Activated naive CD8-positive, alpha-beta T cell treated with anti-CD3 and anti-CD28 coated beads, Interleukin-2, amount 50 U/mL, for 24 hours (primary cell): ENCODE data around the gene CLDN14.
"Not testable (repeated sequence)": the region's sequence is repeated elsewhere in the genome, so short reads cannot be mapped to it uniquely, and the experiment has no call there.

ENCODE experiments used
- ATAC-seq: fragments of 150-1000 bp; cut with Tn5 transposase; one replicate; pipeline ENCODE4 v1.10.0; 2021
- DNase-seq: peaks from one replicate; pipeline ENCODE4 v3.0.0; 2021
- H3K27ac Mint-ChIP-seq: one replicate; pipeline ENCODE4 v1.8.0; 2021; ENCODE audit warnings: mild to moderate bottlenecking, mixed read lengths
- H3K27me3 Mint-ChIP-seq: one replicate; pipeline ENCODE4 v1.8.0; 2021; ENCODE audit warnings: mixed read lengths
- H3K36me3 Mint-ChIP-seq: one replicate; pipeline ENCODE4 v1.8.0; 2021; ENCODE audit warnings: low read depth, mixed read lengths
- H3K4me1 Mint-ChIP-seq: one replicate; pipeline ENCODE4 v1.8.0; 2021; ENCODE audit warnings: mixed read lengths
- H3K4me3 Mint-ChIP-seq: one replicate; pipeline ENCODE4 v1.8.0; 2021; ENCODE audit warnings: mild to moderate bottlenecking, moderate library complexity, mixed read lengths
- H3K9me3 Mint-ChIP-seq: one replicate; pipeline ENCODE4 v1.8.0; 2021; ENCODE audit warnings: mixed read lengths

Gene CLDN14

DNA sequence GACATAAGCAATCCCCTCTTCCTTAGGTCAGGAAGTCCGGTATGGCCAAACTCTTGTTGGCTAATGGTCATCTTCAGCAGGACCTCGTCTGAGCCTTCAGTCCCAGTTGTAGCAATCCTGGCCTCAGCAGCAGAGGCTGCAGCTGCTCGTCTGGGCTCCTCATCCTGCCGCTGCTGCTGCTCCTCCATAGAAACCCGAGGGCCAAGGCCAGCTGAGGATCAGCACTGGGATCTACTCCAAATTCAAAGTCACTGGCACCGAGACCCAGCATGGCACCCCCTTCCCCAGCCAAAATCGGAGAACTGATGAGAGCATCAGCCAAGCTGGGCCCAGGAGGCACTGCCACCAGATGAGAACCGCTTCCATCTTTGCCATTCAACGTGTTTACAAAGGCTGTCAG, 6.3 kb upstream of the CLDN14 start:
- DNase-seq: no peak
- Mint-ChIP-seq H3K36me3 (no peaks in the 10 kb centered on the region), H3K4me1 (no peaks in the 10 kb centered on the region), H3K9me3 (no peaks in the 10 kb centered on the region), H3K27me3 (peaks cover 2% of the 10 kb centered on the region), H3K27ac (no peak overlapping the region), H3K4me3 (no peak overlapping the region)
- no peak for ATAC-seq

DNA sequence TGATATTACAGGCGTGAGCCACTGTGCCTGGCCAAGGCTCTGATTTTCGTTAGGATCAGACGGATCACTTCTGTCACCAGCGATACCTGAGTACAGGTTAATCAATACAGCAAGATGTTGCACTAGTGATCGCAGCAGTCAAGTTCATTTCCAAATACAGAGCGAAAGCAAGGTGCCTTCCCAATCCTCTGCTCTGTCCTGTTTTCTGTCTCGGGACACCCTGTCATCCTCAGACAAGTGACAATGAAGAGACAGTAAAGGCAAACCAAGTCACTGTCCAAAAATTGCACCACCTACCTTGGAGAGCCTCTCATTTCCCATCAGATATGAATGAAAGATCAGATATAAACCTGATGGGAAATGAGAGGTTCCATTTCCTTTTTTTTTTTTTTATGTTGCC, 5.6 kb upstream of the CLDN14 start:
- H3K36me3 Mint-ChIP-seq: no peaks in the 10 kb centered on the region
- ATAC-seq (no peak), DNase-seq (no peak)
- H3K9me3 Mint-ChIP-seq: no peaks in the 10 kb centered on the region
- no peak overlapping the region for H3K4me3 Mint-ChIP-seq
- H3K4me1 Mint-ChIP-seq: no peaks in the 10 kb centered on the region
- H3K27ac Mint-ChIP-seq: no peak overlapping the region
- peaks cover 2% of the 10 kb centered on the region for H3K27me3 Mint-ChIP-seq

DNA sequence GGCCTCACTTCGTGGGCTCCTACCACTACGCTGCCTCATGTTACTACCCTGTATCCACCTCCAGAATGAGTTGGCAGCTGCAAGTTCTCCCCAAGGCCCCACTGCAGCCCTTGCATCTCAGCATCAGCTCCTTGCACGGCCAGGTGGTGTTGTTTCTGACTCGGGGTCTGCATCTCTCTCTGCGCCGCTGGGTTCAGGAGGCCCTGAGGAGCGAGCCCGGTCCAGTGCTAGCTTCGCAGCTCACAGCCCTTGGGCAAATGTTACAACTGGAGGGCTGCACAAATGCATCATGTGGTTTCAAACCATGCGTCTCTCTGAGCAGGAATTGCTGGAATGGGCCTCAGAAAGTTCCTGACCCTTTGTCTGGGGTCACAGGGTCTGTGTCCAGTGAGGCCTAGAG, 3.2 kb upstream of the CLDN14 start:
- Mint-ChIP-seq H3K36me3 (no peaks in the 10 kb centered on the region), H3K9me3 (no peaks in the 10 kb centered on the region), H3K4me1 (no peaks in the 10 kb centered on the region), H3K27me3 (peaks cover 1% of the 10 kb centered on the region), H3K27ac (no peak overlapping the region), H3K4me3 (no peak overlapping the region)
- DNase-seq (no peak), ATAC-seq (no peak)

DNA sequence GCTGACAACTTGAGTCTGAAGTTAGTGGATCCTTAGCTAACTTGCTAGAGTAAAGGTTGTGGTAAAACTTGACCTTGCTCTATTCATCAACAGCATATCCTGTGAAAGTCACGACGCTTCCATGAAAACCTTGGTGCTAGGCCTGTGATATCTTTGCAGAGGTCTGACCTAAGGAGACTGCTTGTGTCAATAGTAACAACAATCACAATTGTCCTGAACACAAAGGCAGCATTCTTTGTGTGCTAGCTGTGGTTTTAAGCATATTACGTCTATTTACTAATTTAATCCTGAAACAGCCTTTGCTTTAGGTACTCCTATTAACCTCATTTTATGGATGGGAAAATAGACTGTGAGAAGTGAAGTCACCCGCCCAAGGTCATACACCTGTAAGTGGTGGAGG, 2.8 kb upstream of the CLDN14 start:
- no peaks in the 10 kb centered on the region for H3K9me3 Mint-ChIP-seq
- no peak overlapping the region for H3K4me3 Mint-ChIP-seq
- H3K36me3 Mint-ChIP-seq: no peaks in the 10 kb centered on the region
- no peak for DNase-seq
- ATAC-seq: no peak
- H3K4me1 Mint-ChIP-seq: no peaks in the 10 kb centered on the region
- H3K27me3 Mint-ChIP-seq: no peaks in the 10 kb centered on the region
- H3K27ac Mint-ChIP-seq: no peak overlapping the region

DNA sequence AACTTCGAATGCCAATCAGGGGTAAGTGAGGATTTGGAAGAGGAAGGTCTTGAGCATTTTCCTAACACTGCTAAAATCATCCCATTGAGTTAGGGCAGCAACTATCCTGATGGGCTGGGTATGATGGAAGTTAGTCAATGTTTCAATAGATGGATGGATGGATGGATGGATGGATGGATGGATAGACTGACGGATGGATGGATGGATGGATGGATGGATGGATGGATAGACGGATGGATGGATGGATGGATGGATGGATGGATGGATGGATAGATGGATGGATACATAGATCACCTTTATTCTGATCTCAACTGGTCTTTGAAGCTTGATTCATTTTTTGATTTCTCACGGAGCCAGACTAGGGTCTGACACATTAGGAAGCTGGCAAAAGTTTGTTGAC, 2.3 kb upstream of the CLDN14 start:
- no peaks in the 10 kb centered on the region for H3K36me3 Mint-ChIP-seq
- no peak for ATAC-seq

DNA sequence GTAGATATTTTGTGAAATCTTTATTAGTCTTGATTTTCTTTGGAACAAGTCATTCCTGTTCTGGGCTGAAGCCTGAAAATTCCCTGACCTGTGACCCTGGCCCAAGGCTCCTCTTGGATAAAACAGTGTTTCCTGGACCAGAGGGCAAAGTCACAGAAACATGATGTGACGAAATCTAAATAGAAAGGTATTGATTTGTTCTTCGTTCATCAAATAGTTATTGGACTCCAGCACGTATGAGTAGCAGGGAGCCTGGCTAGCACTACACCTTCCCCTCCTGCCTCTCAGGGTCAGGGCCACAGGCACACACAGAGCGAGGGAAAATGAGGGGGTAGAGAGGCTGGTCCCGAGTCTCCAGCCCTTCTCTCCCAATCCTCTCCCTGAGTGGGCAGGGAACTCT, 1.7 kb upstream of the CLDN14 start:
- Mint-ChIP-seq H3K36me3 (no peaks in the 10 kb centered on the region), H3K4me3 (no peak overlapping the region), H3K27me3 (no peaks in the 10 kb centered on the region), H3K4me1 (no peaks in the 10 kb centered on the region), H3K9me3 (no peaks in the 10 kb centered on the region), H3K27ac (no peak overlapping the region)
- ATAC-seq (no peak), DNase-seq (no peak)

More for the DNA sequence above, 2.3 kb upstream of the CLDN14 start:
- Mint-ChIP-seq H3K27me3 (no peaks in the 10 kb centered on the region), H3K4me3 (no peak overlapping the region), H3K27ac (no peak overlapping the region), H3K4me1 (no peaks in the 10 kb centered on the region), H3K9me3 (no peaks in the 10 kb centered on the region)
- DNase-seq: no peak

DNA sequence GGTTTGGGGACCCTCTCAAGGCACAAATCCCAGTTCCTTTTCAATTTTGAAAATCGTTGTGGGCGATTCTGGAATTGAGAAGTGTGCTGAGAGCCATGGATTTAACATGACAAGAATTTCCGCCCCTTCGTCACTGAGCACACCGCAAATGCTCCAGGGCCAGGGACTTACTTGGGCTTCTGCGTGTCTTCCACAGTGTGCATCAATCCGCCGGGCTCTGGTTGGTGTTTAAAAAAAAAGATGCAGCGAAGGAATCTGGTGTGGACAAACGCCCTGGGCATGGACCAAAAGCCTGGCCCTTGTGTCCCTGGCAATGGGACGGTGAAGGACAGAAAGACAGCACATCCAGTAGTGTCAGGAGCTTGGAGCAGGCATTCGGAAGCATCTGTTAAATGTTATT, 696 bp upstream of the CLDN14 start:
- H3K27me3 Mint-ChIP-seq: no peaks in the 10 kb centered on the region
- no peaks in the 10 kb centered on the region for H3K9me3 Mint-ChIP-seq
- H3K27ac Mint-ChIP-seq: no peak overlapping the region
- no peak overlapping the region for H3K4me3 Mint-ChIP-seq
- ATAC-seq: no peak
- DNase-seq: no peak
- H3K4me1 Mint-ChIP-seq: no peaks in the 10 kb centered on the region
- no peaks in the 10 kb centered on the region for H3K36me3 Mint-ChIP-seq

DNA sequence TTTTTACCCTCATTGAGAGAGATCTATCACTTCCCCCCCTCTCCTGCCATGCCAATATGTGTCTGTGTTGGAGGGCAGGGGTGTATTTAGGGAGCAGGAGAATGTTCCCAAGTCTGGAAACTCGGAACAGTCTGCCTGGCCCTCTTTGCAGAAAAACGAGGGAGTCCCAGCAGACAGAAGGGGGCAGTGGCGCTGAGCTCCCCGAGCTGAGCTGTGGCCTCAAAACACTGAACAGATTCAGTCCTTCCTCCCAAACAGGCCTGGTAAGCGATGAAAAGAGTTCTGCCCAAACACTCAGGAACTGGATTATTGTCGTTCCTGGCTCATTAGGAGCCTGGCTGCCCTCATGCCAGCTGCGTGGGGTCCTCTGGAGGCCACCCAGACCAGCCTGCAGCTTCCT, 981 bp downstream of the CLDN14 start:
- no peak for ATAC-seq
- Mint-ChIP-seq H3K9me3 (no peaks in the 10 kb centered on the region), H3K4me3 (no peak overlapping the region), H3K4me1 (no peaks in the 10 kb centered on the region), H3K27me3 (no peaks in the 10 kb centered on the region), H3K36me3 (no peaks in the 10 kb centered on the region), H3K27ac (no peak overlapping the region)
- no peak for DNase-seq

DNA sequence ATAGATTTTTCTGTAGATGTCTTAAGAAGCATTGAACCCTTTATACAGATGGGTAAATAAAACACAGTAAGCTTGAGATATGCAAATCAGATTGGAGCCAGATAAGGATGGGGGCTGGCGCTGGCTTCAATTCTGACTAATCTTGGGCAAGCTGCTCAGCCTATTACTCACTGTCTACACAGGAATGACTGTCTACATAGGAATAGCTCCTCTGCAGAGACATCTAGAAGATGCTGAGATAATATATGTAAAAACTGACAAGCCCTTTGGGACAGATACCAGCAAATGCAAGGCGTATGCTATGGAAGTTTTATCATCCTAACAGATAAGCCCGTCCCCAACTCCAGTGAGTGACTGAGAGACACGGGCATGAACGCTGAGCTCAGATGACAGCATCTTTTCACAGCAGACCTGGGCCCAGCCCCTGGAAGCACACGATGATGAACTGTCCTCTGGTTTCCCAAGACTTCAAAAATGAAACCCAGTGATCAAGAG, 1.7 kb downstream of the CLDN14 start:
- H3K27ac Mint-ChIP-seq: no peak overlapping the region
- no peak for DNase-seq
- H3K4me1 Mint-ChIP-seq: no peaks in the 10 kb centered on the region
- peak; percentile 80 for ATAC-seq
- no peaks in the 10 kb centered on the region for H3K36me3 Mint-ChIP-seq
- no peaks in the 10 kb centered on the region for H3K9me3 Mint-ChIP-seq
- no peak overlapping the region for H3K4me3 Mint-ChIP-seq
- H3K27me3 Mint-ChIP-seq: no peaks in the 10 kb centered on the region

DNA sequence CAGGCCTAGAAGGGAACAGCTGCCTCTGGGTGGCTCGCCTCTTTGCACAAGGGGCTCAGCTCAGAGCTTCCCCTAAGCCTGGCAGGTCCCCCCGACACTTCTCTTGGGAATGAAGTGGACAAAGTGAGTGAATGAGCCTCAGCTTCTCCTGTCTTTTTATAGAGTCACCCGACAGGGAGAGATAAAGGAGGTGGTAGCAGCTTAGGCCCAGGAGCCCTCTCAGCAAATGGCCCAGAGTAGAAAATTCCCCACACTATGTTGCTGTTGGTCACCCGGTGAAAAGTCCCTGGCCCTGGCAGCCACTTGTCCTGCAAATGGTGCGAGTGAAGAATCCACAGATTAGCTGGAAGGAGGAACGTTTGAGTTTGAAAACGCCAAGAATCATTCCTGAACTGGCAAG, 2.4 kb downstream of the CLDN14 start:
- H3K4me1 Mint-ChIP-seq: no peaks in the 10 kb centered on the region
- no peaks in the 10 kb centered on the region for H3K9me3 Mint-ChIP-seq
- no peak overlapping the region for H3K27ac Mint-ChIP-seq

DNA sequence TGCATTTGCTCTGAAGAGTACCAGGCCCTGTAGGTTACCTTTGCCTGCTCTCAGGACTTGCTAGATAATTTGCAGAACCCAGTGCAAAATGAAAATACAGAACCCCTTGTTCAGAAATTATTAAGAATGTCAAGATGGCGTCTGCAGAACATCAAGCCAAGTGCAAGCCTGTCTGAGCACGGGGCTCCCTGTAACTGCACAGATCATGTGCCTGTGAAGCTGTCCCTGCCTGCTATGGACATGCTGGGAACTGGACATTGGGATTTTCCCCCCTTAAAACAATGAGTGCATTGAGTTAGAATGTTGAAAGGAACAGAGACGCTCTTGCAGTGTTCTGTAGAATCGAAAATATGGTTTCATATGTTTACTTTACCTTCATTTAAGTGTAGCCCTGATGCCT, 2.9 kb downstream of the CLDN14 start:
- no peaks in the 10 kb centered on the region for H3K9me3 Mint-ChIP-seq
- ATAC-seq (no peak), DNase-seq (no peak)
- H3K27me3 Mint-ChIP-seq: no peaks in the 10 kb centered on the region
- no peak overlapping the region for H3K27ac Mint-ChIP-seq
- H3K4me3 Mint-ChIP-seq: no peak overlapping the region
- no peaks in the 10 kb centered on the region for H3K36me3 Mint-ChIP-seq
- peaks cover 1% of the 10 kb centered on the region for H3K4me1 Mint-ChIP-seq

More for the DNA sequence above, 2.4 kb downstream of the CLDN14 start:
- DNase-seq (no peak), ATAC-seq (no peak)
- Mint-ChIP-seq H3K27me3 (no peaks in the 10 kb centered on the region), H3K4me3 (no peak overlapping the region), H3K36me3 (no peaks in the 10 kb centered on the region)

DNA sequence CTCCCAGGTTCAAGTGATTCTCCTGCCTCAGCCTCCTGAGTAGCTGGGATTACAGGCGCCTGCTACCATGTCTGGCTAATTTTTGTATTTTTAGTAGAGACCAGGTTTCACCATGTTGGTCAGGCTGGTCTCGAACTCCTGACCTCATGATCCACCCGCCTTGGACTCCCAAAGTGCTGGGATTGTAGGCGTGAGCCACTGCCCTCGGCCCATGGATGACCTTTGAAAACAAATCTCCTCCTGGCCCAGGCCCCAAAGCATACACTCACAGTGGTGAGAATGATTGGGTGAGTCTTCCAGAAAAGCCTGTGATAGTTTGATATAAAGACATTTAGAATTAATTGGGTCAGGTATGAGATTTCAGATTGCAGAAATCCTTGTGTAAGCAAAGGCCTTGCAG, 3.4 kb downstream of the CLDN14 start:
- H3K4me3 Mint-ChIP-seq, H3K27ac Mint-ChIP-seq, ATAC-seq, DNase-seq, H3K9me3 Mint-ChIP-seq, H3K36me3 Mint-ChIP-seq, H3K4me1 Mint-ChIP-seq, H3K27me3 Mint-ChIP-seq: not testable (repeated sequence)

DNA sequence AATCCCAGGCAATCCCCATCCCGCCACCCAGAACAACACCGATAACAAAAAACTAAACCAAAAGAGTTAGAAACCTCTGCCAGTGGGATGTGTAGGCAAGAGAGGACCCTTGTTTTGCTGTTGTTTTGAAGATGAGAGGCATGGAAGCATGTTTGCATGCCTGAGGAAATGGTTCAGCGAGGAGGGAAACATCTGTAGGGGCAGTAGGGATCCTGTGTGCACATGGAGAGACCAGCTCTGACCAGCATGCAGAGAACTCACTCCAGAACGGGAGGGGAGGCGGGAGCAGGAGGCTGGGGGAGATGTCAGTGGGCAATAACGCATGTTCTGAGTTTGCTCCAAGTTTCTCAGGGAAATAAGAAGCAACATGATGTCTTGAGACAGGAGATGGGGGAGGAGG, 5.3 kb downstream of the CLDN14 start:
- Mint-ChIP-seq H3K36me3 (no peaks in the 10 kb centered on the region), H3K27ac (no peak overlapping the region), H3K4me1 (peaks cover 12% of the 10 kb centered on the region), H3K27me3 (peaks cover 3% of the 10 kb centered on the region), H3K9me3 (no peaks in the 10 kb centered on the region), H3K4me3 (no peak overlapping the region)
- no peak for DNase-seq
- ATAC-seq: no peak

DNA sequence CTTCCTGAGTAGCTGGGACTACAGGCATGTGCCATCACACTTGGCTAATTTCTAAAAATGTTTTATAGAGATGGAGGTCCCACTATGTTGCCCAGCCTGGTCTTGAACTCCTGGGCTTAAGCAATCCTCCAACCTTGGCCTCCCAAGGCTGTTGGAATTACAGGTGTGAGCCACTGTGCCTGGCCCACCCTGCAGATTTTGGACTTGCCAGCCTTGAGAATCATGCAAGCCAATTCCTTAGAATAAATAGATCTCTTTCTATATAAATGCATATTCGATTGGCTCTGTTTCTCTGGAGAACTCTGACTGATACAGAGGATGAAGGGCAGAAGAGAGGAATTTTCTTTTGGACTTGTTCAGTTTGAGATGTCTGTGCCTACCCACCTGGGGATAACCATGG, 6.7 kb downstream of the CLDN14 start:
- H3K4me3 Mint-ChIP-seq: no peak overlapping the region
- H3K27me3 Mint-ChIP-seq: peaks cover 3% of the 10 kb centered on the region
- no peak for DNase-seq
- no peak overlapping the region for H3K27ac Mint-ChIP-seq
- no peaks in the 10 kb centered on the region for H3K9me3 Mint-ChIP-seq
- ATAC-seq: no peak
- H3K4me1 Mint-ChIP-seq: peaks cover 12% of the 10 kb centered on the region
- H3K36me3 Mint-ChIP-seq: no peaks in the 10 kb centered on the region

DNA sequence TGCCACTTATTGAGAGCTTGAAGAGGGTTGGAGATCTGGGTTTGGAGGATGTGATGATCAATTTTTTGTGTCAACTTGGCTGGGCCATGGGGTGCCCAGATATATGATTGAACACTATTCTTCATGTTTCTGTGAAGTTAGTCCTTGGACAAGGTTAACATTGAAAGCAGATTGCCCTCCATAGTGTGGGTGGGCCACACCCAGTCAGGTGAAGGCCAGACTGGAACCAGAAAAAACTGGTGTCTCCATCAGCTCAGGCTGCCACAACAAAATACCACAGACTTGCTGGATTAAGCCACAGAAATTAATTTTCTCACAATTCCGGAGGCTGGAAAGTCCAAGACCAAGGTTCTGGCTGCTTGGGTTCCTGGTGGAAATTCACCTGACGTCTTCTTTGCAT, 7.5 kb downstream of the CLDN14 start:
- Mint-ChIP-seq H3K9me3 (no peaks in the 10 kb centered on the region), H3K27ac (no peak overlapping the region), H3K27me3 (peaks cover 3% of the 10 kb centered on the region), H3K4me3 (no peak overlapping the region), H3K4me1 (peaks cover 12% of the 10 kb centered on the region), H3K36me3 (no peaks in the 10 kb centered on the region)
- no peak for DNase-seq
- no peak for ATAC-seq

DNA sequence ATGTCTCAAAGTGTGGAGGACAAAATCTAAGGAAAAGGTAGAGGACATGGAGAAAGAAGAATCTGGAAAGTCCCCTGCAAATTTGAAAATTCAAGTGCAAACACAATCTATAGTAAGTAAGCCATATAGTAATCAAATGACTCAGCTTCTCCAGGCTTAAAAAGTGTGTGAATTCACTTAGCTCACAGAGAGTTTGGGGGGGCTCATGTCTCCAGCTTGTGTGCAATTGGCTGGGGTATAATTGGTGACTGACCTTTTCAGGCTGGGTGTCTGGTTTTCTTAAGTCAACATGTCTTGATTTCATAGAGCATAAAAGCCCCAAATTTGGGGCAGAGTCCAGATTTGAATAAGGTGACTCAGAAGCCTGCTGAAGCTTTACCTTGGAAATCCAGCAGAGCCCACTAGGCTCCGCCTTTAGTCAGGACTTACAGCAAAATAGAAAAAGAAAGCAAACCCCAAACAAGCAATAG, 8.6 kb downstream of the CLDN14 start:
- no peaks in the 10 kb centered on the region for H3K9me3 Mint-ChIP-seq
- H3K27me3 Mint-ChIP-seq: peaks cover 3% of the 10 kb centered on the region
- DNase-seq (no peak), ATAC-seq (peak; percentile 87)
- peak overlapping the region; percentile 61 for H3K27ac Mint-ChIP-seq
- no peaks in the 10 kb centered on the region for H3K36me3 Mint-ChIP-seq
- H3K4me3 Mint-ChIP-seq: no peak overlapping the region
- H3K4me1 Mint-ChIP-seq: peaks cover 12% of the 10 kb centered on the region
